Stimulated activated CD8-positive, alpha-beta memory T cell treated with anti-CD3 and anti-CD28 coated beads, Interleukin-15, amount 100 ng/mL, for 48 hours (primary cell): ENCODE measurements around the gene ZNF514.
"Not testable (repeated sequence)": the region's sequence is repeated elsewhere in the genome, so short reads cannot be mapped to it uniquely, and the experiment has no call there.

Source experiments
- DNase-seq, 2 donors: peaks; one replicate each; pipeline ENCODE4 v3.0.0-alpha.2; 2020; ENCODE audit warnings: low read depth in 2 of 2

ZNF514 gene

DNA sequence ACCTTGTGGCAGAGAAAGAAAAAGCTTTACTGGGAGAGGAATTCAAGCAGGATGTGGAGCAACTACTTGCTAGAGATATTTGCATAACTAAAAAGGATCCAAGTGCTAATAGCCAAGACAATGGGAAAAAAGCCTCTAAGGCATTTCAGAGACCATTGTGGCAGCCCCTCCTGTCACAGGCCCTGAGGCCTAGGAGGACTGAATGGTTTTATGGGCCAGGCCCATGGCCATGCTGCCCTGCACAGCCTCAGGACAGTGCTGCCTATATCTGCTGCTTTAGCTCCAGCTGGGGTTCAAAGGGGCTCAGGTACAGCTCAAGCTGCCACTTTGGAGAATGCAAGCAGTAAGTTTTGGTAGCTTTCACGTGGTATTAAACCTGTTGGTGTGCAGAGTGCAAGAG is 20.9 kb downstream of the ZNF514 start:
- no peak for DNase-seq

DNA sequence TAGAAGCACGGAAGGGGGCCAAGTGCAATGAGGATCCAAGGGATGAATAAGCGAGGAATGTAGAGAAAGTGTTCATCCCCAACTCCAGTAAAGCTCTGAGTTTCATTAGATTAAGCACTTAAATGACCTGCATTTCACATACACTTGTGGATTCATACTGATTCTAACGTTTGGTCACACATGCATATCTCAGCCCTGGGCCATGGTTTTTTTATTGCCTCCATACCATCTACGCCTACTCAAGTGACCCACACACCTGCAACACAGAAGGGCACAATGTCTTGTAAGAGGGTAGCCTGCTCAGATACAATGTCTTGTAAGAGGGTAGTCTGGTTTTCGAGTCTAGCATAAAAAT is 37.5 kb downstream of the ZNF514 start:
- DNase-seq = no peak

DNA sequence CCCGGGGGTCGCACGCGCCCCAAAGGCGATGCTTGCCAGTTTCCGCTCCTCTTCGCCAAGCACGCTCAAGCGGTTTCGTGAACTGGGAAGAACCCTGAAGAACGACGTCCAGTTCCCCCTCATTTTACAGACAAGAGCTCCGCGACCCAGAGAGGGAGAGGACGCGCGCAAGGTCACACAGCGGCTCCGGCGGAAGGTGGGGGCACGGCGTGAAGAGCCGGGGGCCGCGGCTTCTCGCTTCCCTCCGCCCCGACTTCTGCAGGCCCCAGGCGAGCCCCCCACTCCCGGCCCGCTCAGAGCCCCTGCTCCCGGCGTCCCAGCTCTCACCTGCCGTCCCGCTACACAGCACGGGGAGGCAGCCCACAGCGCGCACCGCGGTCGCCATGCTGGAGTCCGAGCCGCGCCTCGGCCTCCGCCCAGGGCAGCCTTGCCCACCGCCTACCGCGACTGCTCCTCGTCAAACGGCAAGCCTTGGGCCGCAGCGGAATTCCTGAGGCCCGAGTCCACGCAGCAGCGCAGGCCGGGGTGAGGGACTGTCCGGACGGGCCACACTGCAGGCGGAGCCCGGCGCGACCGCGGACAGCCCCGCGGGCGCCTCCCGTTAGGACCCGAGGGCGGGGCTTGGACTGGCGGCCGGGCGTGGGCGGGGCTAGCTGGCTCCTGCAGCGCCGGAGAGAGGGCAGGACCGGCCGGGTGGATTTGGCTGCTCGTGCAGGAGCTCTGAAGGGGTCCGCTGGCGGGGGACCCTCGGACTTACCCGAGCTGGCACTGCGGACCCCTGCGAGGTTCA is 38.0 kb downstream of the ZNF514 start, which contains the start of gene MRPS5:
Gene MRPS5 (minus strand): TSS at position 402 of the 790 bp plus-strand sequence. CDS start 17 bp downstream, at position 385.
- DNase-seq = peak; percentile 82 to 83

GRCh38 chr2:95121093-95121406 is 38.6 kb downstream of the ZNF514 start:
- no peak for DNase-seq

GRCh38 chr2:95115418-95115817 is 44.2 kb downstream of the ZNF514 start:
- peak; percentile 46 to 47 for DNase-seq

DNA sequence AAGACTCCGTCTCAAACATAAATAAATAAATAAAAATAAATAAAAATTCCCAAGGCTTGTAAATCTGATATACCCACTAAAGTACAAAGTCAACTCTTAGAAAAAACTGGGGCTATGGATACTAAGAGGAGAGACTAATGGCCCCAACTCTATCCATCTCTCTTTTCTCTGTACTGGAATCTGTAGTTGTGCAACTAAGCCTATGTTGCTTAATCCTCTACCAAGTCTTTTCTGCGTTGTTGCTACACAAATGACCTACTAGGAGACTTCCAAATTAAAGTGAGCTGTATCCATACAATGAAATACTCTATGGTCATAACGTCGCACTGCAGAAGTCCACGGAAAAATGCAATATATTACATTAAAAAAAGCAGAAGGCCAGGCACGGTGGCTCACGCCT is 46.2 kb downstream of the ZNF514 start:
- DNase-seq = no peak

GRCh38 chr2:95110395-95110794 is 49.3 kb downstream of the ZNF514 start:
- DNase-seq = no peak

- DNase-seq = no peak
These were observed 50.4 kb downstream of the ZNF514 start for GRCh38 chr2:95109260-95109659.

DNA sequence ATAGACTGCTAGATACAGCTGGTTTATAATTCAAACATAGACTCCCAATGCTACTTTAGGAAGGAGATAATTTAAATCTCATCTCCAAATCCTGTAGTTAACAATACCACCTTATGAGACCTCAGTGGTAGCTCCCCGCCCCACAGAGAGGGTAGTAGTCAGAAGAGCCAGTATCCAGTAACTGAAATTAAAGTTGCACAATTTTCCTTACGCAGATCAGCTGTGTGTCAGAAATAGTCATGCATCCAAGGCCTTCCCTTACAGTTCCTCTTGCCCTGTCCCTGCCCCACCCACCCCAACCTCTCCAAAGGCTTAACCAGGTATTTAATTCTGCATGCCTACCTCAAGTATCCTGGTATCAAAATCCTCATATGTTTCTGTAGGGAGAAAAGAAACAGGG is 53.6 kb downstream of the ZNF514 start:
- no peak for DNase-seq

- DNase-seq = no peak
These were observed 55.0 kb downstream of the ZNF514 start for GRCh38 chr2:95104606-95105005.

- no peak for DNase-seq
These were observed 59.7 kb downstream of the ZNF514 start for GRCh38 chr2:95099910-95100309.

GRCh38 chr2:95098273-95098672 is 61.4 kb downstream of the ZNF514 start:
- not testable (repeated sequence) for DNase-seq
